Measurements from ENCODE around the gene SMIM38.

DNA sequence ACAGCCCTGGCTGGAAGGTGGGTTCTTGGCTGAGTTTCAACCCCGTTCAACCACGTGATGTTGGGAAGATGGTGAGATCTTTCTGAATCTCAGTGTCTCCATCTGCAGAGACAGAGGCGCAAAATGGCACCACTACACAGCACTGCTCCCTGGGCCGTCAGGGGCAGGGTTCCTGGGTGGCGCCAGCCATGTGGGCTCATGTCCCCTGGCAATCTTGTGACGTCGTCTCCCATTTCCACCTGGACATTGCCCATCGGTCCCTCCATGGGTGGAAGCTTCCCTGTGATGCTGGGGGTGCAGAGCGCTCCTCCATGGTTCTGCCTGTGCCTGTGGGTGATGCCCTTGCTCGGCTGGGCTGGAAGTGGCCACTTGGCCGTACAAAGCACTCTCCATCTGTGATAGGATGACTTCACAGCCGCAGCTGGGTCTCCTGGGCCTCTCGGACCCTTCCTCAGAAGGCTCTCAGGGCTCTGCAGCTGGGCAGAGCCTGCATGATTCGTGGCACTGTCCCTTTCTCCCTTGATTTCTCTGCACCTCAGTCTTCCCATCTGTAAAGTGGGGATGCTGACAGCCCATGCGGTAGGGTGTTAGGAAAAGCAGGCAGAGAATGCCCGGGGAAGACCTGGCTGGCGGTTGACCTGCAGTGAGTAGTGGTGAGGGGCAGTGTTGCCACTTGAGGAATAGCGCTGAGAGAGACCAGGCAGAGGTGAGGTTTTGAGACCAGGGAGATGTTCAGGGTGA, 35.2 kb downstream of the SMIM38 start:
- TF ChIP-seq GATA2 (IDR thresholded peaks at IDR 0.05; ENCODE audit: low read depth, low read length) (no peak), GATA3 (IDR thresholded peaks at IDR 0.05; ENCODE audit: low read depth, low read length) (no peak)
